Endothelial cell of hepatic sinusoid (primary cell): ENCODE measurements around the gene PLXNB1.

Experiments
- in situ Hi-C: cut with HindIII; loops from 2 replicates; pipeline ENCODE4 v1.10.0; 2017; ENCODE audit warnings: low sequenced_read_pairs

PLXNB1 gene

DNA sequence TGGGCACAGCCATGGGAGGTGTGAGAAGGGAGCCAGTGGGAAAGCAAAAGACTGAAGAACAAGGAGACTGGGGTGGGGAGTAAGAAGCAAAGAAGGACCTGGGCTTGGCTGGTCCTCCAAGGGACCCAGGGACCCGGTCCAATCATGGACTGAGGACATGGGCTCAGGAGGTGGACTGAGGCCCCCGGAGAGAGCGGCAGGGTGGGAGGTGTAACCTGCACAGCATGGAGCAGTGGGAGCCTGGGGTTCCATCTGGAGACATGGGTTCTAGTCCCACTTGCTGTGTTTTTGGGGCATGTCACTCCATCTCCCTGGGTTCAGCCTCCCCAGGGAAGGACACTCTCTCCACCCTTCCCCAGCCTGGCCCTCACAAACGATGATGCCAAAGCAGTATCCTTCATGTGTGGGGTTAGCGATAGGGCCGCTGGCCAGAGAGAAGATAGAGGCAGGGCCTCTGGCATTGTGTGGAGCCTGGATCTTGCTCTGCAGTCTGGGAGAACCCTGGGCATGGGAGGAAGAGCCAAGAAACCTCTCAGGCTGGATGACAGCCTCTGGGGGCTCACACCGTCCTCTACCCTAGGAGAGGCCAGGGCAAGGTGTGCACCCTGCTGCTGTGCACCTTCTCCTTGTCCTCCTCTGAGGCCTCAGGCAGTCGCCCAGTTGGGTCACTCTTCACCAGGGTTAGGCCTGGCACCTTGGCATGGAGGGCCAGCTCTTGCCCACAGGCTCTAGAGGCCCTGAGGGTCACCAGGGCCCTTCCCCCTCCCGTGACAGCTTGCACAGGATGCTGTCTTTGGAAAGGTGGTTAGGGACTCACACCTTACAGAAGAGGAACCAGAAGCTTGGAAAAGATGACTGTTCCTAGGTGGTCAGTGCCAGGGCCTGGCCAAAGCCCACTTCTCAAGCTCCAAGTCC, 31.9 kb downstream of the PLXNB1 start:
- in situ Hi-C loops = loop anchor here (5.0 kb wide), 1 partner anchor 49 kb away; the partner anchor contains the start of gene ATRIP

DNA sequence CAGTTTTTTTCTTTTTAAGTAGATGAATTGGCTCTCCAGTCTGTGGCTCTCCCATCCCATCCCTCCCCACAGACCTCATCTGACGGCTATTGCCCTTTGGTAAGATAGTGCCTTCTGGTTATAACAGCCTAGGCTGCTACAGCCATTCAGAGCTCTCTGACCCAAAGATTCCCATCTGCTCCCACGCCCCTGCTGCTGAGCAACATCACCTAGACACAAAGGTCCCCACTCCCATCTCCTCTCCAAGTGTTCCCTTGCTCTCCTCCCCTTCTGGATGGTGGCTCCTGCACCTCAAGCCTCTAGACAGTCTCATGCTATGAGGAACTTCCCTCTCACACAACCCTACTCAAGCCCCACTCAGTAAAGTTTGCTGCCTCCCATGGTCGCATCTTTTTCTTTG, 34.2 kb downstream of the PLXNB1 start:
- in situ Hi-C loops = loop anchor here (5.0 kb wide), 1 partner anchor 52 kb away; the partner anchor contains the start of gene ATRIP

DNA sequence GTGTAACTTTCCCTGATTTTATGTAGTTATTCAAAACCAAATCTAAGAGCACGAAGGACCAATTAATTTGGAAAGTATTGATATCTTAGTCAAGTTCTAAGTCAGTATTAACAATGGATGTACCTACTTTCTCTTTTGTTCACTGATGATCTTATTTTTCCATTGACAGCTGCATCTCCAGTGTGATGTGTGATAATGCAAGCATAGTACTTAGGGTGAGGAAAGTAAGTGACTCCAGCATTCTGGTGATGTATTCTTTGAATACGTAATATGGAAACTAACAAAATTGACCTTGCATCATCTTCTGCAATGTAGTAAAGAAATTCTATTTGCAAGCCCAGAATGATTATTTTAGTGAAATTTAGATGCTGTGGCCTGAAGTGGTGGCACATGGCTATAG, 35.5 kb downstream of the PLXNB1 start:
- in situ Hi-C loops = no loop called here

DNA sequence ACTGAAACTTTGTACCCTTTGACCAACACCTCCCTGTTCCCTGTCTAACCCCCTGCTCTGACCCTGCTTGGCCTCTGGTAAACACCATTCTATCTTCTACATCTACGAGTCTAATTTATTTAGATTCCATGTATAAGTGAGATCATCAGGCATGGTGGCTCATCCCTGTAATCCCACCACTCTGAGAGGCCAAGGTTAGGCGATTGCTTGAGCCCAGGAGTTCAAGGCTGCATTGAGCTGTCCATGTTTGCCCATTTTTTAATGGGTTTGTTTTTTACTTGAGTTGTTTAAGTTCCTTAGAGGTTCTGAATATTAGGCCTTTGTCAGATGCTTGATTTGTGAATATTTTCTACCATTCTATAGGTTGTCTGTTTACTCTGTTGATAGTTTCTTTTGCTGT, 40.9 kb downstream of the PLXNB1 start:
- in situ Hi-C loops = loop anchor here (10.0 kb wide), 1 partner anchor 64 kb away; no protein-coding TSS in a partner anchor

DNA sequence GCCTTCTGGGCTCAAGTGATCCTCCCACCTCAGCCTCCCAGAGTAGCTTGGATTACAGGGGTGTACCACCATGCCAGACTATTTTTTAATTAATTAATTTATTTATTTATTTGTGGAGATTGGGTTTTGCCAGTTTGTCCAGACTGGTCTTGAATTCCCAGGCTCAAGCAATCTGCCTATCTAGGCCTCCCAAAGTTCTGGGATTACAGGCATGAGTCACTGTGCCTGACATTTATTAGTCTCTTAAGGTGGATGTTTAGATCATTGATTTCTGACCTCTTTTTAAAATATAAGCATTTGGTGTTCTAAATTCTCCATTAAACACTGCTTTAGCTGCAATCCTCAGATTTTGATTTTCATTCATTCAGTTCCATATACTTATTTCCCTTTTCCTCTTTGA, 42.3 kb downstream of the PLXNB1 start:
- in situ Hi-C loops = loop anchor here (10.0 kb wide), 1 partner anchor 63 kb away; no protein-coding TSS in a partner anchor

DNA sequence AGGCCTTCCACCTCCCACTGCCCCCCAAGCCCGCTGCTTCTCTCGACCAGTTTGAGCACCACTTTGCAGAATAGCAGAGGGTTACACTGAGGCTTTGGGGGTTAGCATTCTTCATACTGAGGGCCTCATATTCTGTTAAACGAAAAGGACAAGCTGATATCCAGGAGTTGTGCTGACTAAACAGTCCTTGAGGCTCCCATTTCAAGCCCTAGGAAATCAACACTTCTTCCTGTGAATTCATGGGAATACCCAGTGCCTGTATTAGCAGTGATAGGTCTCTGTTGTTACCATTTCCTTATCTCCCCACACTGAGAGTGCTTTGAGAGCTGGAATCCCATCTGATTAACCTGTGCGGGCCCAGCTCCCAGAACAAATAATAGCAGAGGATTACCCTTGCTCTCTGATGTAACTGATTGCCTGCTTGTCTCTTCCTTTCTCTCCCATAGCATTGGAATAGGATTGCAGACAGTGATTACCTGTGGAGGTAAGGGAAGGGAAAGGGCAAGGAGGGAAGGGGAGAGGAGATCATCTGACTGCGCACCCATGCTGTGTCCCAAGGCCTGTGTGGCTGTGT, 56.9 kb downstream of the PLXNB1 start:
- in situ Hi-C loops = no loop called here

DNA sequence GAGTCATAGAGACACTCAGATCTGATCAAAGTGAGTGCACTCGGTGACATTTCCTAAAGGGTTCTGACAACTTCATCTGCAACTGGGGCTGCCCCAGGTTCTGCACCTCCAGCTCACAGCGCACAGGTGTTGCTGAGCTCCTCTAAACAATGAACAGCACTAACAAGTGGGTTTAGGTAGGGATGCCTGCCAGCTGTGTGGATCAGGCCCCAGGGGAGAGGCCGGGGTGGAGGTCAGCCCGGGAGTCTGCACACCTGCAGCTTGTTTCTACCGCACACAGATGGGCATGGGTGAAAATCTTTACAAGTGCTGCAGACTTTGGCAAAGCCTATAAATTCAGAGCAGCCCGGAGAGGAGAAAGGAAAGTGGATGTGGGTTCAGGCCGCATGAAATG, 57.5 kb downstream of the PLXNB1 start:
- in situ Hi-C loops = no loop called here

DNA sequence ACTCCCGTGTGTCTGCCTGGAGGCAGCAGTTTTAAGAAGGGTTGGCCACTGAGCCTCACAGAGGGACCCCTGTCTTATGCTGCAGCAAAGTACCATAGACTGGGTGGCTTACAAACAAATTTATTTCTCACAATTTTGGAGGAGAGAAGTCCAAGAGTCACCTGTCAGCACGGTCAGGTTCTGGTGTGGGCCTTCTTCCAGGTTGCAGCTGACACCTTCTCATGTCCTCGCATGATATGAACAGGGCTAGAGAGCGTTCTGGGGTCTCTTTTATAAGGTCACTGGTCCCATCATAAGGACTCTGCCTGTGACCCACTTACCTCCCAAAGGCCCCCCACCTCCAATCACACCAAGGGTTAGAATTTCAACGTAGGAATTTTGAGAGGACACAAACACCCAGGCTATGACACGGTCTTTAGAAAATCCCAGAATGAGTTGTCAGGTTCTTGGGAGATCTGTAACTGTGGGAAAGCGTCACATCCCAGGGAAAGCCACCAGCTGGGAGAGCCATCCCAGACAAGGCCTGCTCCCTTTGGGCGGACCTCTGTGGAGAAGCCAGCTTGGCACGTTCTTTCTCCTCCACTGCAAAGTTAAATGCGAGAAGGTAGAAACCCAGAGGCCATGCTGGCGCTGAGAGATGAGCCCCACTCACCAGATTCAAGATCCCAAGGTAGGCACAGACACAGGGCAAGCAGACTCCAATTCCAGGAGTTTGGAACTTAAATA, 58.1 kb downstream of the PLXNB1 start, which contains the start of gene FBXW12:
Gene FBXW12 (plus strand): TSS at position 569 of the 726 bp plus-strand sequence. CDS start 549 bp downstream, outside the sequence.
- in situ Hi-C loops = no loop called here

DNA sequence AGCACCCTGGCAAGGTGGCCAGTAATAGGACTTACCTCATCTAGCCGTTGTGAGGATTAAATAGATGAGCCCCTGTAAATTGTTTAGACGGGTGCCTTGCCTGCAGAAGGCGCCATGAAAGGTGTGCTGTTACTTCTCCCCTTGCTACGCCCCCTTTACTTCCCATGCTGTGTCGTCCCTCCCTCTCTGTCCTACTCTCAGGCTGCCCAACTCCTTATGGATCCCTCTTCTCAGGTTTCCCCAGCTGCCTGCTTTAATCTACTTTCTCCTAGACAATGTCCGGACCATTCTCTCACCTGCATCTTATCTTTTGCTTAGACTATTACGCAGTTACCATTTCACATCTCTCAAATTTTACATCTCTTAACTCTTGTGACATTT, 59.6 kb downstream of the PLXNB1 start:
- in situ Hi-C loops = no loop called here

DNA sequence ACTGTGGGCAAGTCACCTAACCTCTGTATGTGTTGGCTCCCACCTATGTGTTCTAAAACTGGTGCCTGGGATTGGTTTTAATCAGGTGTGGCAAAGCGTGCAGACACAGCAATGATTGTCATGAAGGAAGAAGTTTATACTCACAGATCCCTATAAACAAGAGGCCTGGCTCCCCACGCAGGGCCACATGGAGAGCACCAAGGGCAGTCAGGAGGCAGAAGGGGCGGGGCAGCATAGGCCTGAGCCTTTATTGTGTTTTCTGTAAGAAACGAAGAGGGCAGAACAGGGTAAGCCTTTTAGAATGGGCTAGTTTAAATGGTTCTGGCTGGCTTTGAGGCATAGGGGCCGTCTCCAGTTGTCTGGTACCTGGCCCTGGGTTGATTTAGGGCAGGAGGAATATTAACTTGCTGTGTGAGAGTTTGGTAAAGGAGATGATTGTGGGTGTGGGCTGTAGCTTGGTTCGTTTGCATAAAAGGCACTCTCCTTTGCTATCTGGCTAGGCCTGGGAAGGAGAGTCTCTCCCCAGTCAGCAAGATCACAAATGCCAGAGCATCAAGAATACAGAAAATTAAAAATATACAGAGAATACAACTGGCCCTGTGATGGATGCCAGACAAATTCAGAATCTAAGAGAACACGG, 60.1 kb downstream of the PLXNB1 start:
- in situ Hi-C loops = no loop called here

DNA sequence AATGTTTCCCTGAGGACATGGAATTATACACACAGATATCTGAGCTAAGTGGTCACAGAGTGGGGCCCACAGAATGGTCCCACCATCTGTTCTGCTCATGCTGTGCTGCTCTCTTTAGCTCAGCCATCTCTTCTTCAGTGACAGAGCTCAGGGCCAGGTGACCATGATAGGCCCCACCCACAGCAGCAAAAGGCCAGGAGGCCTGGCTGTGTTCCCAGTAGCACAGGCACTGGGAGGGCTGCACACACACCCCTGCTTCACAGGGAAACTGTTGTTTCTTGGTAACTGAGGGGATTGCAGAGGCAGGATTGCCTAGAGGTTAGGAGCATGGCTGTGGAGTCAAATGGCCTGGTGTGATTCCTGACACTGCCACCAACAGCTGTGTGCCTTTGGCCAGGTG, 62.7 kb downstream of the PLXNB1 start:
- in situ Hi-C loops = no loop called here

DNA sequence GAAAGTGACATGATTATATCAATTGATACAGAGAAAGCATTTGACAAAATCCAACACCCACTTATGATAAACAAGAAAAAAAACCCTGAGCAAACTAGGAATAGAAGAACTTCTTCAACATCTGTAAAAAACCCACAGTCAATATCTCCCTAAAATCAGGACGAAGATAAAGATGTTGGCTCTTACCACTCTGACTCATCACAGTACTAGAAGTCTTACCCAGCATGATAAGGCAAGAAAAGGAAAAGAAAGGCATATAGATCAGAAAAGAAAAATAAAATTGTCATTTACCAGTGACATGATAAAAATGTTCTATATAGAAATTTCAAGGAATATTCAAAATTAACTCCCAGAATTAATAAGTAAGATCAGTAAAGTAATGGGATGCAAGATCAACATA, 65.0 kb downstream of the PLXNB1 start:
- in situ Hi-C loops = no loop called here

DNA sequence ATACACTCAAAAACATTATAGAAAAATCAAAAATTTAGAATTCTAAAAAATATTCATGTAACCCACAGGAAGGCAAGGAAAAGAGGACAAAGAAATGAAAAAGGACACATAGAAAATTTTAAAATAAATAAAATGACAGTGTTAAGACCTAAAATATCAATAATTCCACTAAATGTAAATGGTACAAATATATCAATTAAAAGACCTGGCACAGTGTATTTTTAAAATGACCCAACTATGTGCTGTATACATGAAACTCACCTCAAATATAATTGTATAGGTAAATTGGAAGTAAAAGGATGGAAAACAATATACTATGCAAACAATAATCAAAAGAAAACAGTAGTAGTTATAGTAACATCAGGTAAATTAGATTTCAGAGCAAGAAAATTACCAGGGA, 68.0 kb downstream of the PLXNB1 start:
- in situ Hi-C loops = no loop called here

DNA sequence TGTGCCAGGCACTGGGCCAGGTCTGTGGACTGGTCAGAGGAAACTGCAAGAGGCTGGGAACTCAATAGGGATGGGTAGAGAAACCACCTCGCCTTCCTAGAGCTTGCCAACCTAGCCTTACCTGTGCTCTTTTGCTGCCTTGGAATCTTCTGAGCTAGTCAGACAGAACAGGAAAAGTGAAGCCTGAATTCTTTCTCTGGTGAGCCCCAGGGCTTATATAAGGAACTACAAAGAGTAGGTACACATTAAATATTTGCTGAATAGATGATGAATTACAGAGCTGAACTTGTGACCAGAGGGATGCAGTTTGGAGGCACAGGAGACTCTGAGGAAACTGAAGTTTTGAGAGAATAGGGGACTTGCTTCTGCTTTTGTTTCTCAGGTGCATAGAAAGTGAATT, 73.5 kb downstream of the PLXNB1 start:
- in situ Hi-C loops = no loop called here

DNA sequence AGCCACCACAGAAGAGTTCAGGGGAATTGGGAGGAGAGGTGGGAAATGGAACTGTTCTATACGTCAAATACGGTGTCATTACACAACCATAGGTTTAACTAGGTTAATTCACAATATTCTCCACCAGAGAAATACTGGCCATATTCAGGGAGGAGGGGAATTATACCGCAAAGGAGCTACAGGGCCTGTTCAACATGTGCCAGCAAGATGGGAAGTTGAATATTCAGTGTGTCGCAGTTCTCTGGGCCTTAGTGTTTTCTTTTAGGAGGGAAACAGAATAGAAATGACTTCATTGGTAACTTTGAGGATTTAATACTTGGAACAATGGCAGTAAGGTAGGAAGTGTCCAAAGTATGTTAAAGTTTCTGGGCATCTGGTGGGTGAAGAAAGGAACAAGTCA, 75.9 kb downstream of the PLXNB1 start:
- in situ Hi-C loops = no loop called here
